Neural progenitor cell (in vitro differentiated cells): ENCODE data around the gene AURKB. TPM values are rescaled to one million over a fixed set of nuclear protein-coding genes. Genes with fewer than 3 reads are reported as not detected.
"Not testable (repeated sequence)": the region's sequence is repeated elsewhere in the genome, so short reads cannot be mapped to it uniquely, and the experiment has no call there.

Experiments
- DNase-seq: peaks from one replicate; pipeline ENCODE4 v3.0.0-alpha.2; 2016; ENCODE audit warnings: low spot score
- H2AFZ ChIP-seq: fragments of 200-600 bp; sonication (generic); replicated peaks from 2 replicates; pipeline ENCODE4 v1.6.1; 2016; ENCODE audit warnings: antibody characterized with exemption
- H3F3A ChIP-seq: fragments of 200-600 bp; sonication (generic); 2 replicates; pipeline ENCODE4 v1.6.1; 2016; ENCODE audit warnings: antibody characterized with exemption, low read depth
- H3K27ac ChIP-seq: fragments of 200-600 bp; sonication (generic); 2 replicates; pipeline ENCODE4 v1.5.1; 2016; ENCODE audit warnings: mild to moderate bottlenecking
- H3K27me3 ChIP-seq: fragments of 200-600 bp; sonication (generic); 2 replicates; pipeline ENCODE4 v1.6.1; 2016; ENCODE audit warnings: mild to moderate bottlenecking, moderate library complexity
- H3K36me3 ChIP-seq: fragments of 200-600 bp; sonication (generic); 2 replicates; pipeline ENCODE4 v1.5.1; 2016
- H3K4me1 ChIP-seq: fragments of 200-600 bp; sonication (generic); 2 replicates; pipeline ENCODE4 v1.6.1; 2016; ENCODE audit warnings: mixed run types
- H3K4me2 ChIP-seq: fragments of 200-600 bp; sonication (generic); 2 replicates; pipeline ENCODE4 v1.6.1; 2016
- H3K4me3 ChIP-seq: fragments of 200-600 bp; sonication (generic); 2 replicates; pipeline ENCODE4 v1.5.1; 2016
- H3K79me2 ChIP-seq: fragments of 200-600 bp; sonication (generic); 2 replicates; pipeline ENCODE4 v1.6.1; 2016; ENCODE audit warnings: low read depth
- H3K9ac ChIP-seq: fragments of 200-600 bp; sonication (generic); 2 replicates; pipeline ENCODE4 v1.6.1; 2016
- H3K9me3 ChIP-seq: fragments of 200-600 bp; sonication (generic); 2 replicates; pipeline ENCODE4 v1.5.1; 2016; ENCODE audit warnings: low read depth
- H4K20me1 ChIP-seq: fragments of 200-600 bp; sonication (generic); 2 replicates; pipeline ENCODE4 v1.6.1; 2016; ENCODE audit warnings: low read depth
- H3K27ac Mint-ChIP-seq: 3 replicates; pipeline ENCODE4 v1.8.0; 2021; ENCODE audit warnings: mixed read lengths
- H3K27me3 Mint-ChIP-seq: 2 replicates; pipeline ENCODE4 v1.8.0; 2022; ENCODE audit warnings: low read depth, mild to moderate bottlenecking, inconsistent platforms, moderate library complexity, mixed read lengths; ENCODE audit not compliant: insufficient read depth
- H3K36me3 Mint-ChIP-seq: 3 replicates; pipeline ENCODE4 v1.8.0; 2021; ENCODE audit warnings: mixed read lengths
- H3K4me1 Mint-ChIP-seq: 3 replicates; pipeline ENCODE4 v1.8.0; 2021; ENCODE audit warnings: mixed read lengths
- H3K4me3 Mint-ChIP-seq: 3 replicates; pipeline ENCODE4 v1.8.0; 2021; ENCODE audit warnings: mild to moderate bottlenecking, moderate library complexity, mixed read lengths
- H3K9me3 Mint-ChIP-seq: 3 replicates; pipeline ENCODE4 v1.8.0; 2020; ENCODE audit warnings: mixed read lengths
- EZH2 ChIP-seq: fragments of 200-600 bp; sonication (generic); IDR thresholded peaks from 2 replicates; pipeline ENCODE4 v1.6.1; 2017; ENCODE audit warnings: antibody characterized with exemption, mild to moderate bottlenecking, moderate library complexity
- total RNA-seq: library from RNA; depleted of rRNA; stranded (reverse); fragments of >200 nt; gene quantifications from 2 replicates; pipeline ENCODE4 v1.2.3, GENCODE V29; 2015; ENCODE audit warnings: low replicate concordance
- TF ChIP-seq, protein P1 (sequence below): fragments of 200-600 bp; sonication (generic); IDR thresholded peaks from 2 replicates; pipeline ENCODE4 v1.5.1; 2017; ENCODE audit warnings: antibody characterized with exemption, mild to moderate bottlenecking

Gene AURKB
- total RNA-seq, 1 donor from 2014 or later: 149 TPM

DNA sequence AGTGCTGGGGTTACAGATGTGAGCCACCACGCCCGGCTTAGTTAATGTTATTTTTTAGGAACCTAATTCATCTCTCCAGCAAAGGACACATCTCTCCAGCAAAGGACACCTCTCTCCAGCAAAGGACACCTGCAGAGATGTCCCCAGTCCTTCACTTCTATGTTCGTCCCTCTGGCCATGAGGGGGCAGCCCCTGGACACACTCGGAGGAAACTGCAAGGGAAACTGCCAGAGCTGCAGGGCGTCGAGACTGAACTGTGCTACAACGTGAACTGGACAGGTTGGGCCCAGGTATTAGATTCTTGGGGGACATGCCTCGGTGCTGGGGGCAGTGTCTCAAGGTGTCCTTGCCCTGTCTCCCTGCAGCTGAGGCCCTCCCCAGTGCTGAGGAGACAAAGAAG lies 43.4 kb upstream of the AURKB start:
- H3K27ac ChIP-seq: no peak overlapping the region
- peaks cover 9% of the 10 kb centered on the region for H3K36me3 Mint-ChIP-seq
- H3F3A ChIP-seq: peaks cover 5% of the 10 kb centered on the region
- H3K4me3 ChIP-seq: no peak overlapping the region
- DNase-seq: peak; percentile 18
- H3K9ac ChIP-seq: no peak overlapping the region
- no peaks in the 10 kb centered on the region for H3K27me3 ChIP-seq
- H3K27me3 Mint-ChIP-seq: peaks cover 2% of the 10 kb centered on the region
- no peaks in the 10 kb centered on the region for H4K20me1 ChIP-seq
- H3K27ac Mint-ChIP-seq: no peak overlapping the region
- no peak overlapping the region for H3K4me3 Mint-ChIP-seq
- TF ChIP-seq EZH2: no peak
- TF ChIP-seq, protein P1, sequence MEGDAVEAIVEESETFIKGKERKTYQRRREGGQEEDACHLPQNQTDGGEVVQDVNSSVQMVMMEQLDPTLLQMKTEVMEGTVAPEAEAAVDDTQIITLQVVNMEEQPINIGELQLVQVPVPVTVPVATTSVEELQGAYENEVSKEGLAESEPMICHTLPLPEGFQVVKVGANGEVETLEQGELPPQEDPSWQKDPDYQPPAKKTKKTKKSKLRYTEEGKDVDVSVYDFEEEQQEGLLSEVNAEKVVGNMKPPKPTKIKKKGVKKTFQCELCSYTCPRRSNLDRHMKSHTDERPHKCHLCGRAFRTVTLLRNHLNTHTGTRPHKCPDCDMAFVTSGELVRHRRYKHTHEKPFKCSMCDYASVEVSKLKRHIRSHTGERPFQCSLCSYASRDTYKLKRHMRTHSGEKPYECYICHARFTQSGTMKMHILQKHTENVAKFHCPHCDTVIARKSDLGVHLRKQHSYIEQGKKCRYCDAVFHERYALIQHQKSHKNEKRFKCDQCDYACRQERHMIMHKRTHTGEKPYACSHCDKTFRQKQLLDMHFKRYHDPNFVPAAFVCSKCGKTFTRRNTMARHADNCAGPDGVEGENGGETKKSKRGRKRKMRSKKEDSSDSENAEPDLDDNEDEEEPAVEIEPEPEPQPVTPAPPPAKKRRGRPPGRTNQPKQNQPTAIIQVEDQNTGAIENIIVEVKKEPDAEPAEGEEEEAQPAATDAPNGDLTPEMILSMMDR: peak; percentile 29
- no peaks in the 10 kb centered on the region for H3K36me3 ChIP-seq
- H3K79me2 ChIP-seq: peaks cover 48% of the 10 kb centered on the region
- no peaks in the 10 kb centered on the region for H3K9me3 ChIP-seq
- peaks cover 10% of the 10 kb centered on the region for H3K4me1 ChIP-seq
- H3K9me3 Mint-ChIP-seq: no peaks in the 10 kb centered on the region
- no peak overlapping the region for H2AFZ ChIP-seq
- H3K4me1 Mint-ChIP-seq: peaks cover 15% of the 10 kb centered on the region
- no peak overlapping the region for H3K4me2 ChIP-seq

DNA sequence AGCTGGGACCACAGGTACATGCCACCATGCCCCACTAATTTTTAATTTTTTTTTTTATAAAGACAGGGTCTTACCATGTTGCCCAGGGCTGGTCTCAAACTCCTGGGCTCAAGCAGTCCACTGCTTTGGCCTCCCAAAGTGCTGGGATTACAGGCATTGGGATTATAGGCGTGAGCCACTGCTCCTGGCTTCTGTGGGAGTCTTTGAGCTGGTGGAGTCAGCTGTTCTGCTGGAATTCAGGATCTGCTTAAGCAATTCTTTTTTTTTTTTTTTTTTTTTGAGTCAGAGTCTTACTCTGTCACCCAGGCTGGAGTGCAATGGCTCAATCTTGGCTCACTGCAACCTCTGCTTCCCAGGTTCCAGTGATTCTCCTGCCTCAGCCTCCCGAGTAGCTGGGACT lies 41.0 kb upstream of the AURKB start:
- H3K27me3 ChIP-seq, H2AFZ ChIP-seq, H3K36me3 Mint-ChIP-seq, H3K27ac ChIP-seq, H4K20me1 ChIP-seq, H3K9ac ChIP-seq, H3K9me3 ChIP-seq, H3K36me3 ChIP-seq, H3K4me3 Mint-ChIP-seq, H3K4me2 ChIP-seq, H3K9me3 Mint-ChIP-seq, H3K27ac Mint-ChIP-seq, H3K4me1 ChIP-seq, DNase-seq, H3K4me3 ChIP-seq: not testable (repeated sequence)
- H3K4me1 Mint-ChIP-seq: peaks cover 18% of the 10 kb centered on the region
- peaks cover 10% of the 10 kb centered on the region for H3K27me3 Mint-ChIP-seq
- Histone ChIP-seq H3K79me2 (peaks cover 56% of the 10 kb centered on the region), H3F3A (peaks cover 28% of the 10 kb centered on the region)

DNA sequence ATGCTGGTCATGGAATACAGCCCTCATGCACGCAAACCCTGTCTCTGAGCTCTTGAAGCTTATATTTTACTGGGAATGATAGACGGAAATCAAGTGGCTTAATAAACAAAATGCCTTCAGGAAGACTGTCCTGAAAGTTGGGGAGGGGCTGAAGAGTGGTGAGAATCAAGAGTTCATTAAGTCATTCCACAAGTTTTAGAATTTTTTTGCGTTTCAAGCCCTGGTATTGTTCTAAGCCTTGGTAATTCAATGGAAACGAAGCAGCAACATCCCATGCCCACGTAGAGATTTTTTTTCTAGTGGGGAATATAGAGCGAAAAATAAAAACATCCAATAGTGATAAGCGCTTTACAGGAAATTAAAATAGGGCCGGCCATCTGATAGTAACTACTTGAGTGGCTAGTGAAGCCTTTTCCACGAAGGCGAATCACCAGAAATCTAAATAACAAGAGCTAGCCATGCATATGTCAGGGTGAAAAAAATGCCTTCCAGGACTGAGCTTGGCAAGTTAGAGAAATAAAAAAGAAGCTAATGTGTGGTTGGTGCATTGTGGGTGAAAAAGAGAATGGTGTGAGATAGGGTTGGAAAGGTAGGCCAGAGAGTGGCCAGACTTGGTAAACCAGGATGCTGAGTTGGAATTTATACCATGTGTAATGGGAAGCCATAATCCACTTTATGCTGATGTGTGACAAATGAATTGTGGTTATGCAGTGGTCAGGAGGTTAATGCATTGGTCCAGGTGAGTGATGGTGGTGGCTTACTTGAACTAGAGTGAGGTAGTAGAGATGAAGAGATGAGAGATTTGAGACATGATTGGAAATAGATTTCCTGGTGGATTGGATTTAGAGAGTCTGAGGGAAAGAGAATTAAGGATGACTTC lies 39.5 kb upstream of the AURKB start:
- Histone ChIP-seq H2AFZ (peak overlapping the region; percentile 85), H3K9ac (peak overlapping the region; percentile 78), H3F3A (peaks cover 30% of the 10 kb centered on the region), H3K27me3 (no peaks in the 10 kb centered on the region), H3K79me2 (peaks cover 72% of the 10 kb centered on the region), H4K20me1 (no peaks in the 10 kb centered on the region), H3K27ac (peak overlapping the region; percentile 4), H3K4me1 (peaks cover 10% of the 10 kb centered on the region), H3K4me2 (peak overlapping the region; percentile 88), H3K36me3 (no peaks in the 10 kb centered on the region), H3K9me3 (no peaks in the 10 kb centered on the region), H3K4me3 (peak overlapping the region; percentile 77)
- TF ChIP-seq, protein P1: no peak
- Mint-ChIP-seq H3K4me1 (peaks cover 20% of the 10 kb centered on the region), H3K27me3 (peaks cover 13% of the 10 kb centered on the region), H3K27ac (no peak overlapping the region), H3K9me3 (no peaks in the 10 kb centered on the region), H3K36me3 (peaks cover 7% of the 10 kb centered on the region), H3K4me3 (peak overlapping the region; percentile 96)
- no peak for DNase-seq
